MCF 10A (cell line): Measurements from ENCODE around the gene MVB12A. TPM values are rescaled to one million over a fixed set of nuclear protein-coding genes. Genes with fewer than 3 reads are reported as not detected.

ENCODE experiments used
- BruUV-seq: library from RNA; stranded (reverse); fragments of 400-500 nt; replicated peaks from 2 replicates; lab custom pipeline; 2021; lab: Mats Ljungman, UMichigan
- CTCF ChIA-PET: fragments of 300-600 bp; sonication (Branson Sonifier 250); formaldehyde crosslinking; extraction: SDS; loops from one replicate; lab custom pipeline; 2021; ENCODE audit warnings: antibody characterized with exemption, inconsistent platforms; lab: Yijun Ruan, JAX
- POLR2A ChIA-PET: fragments of 300-600, 350-650 bp; sonication (Branson Sonifier 250); formaldehyde crosslinking; extraction: SDS; loops from one replicate; lab custom pipeline; 2020; ENCODE audit warnings: antibody characterized with exemption, inconsistent platforms; lab: Yijun Ruan, JAX
- DNase-seq: peaks from one replicate; pipeline ENCODE4 v3.0.0-alpha.2; 2018; ENCODE audit not compliant: unreplicated experiment
- H3K27ac Mint-ChIP-seq: one replicate; pipeline ENCODE4 v1.8.0; 2022; ENCODE audit warnings: mild to moderate bottlenecking, low read depth, mixed read lengths; ENCODE audit not compliant: unreplicated experiment
- H3K27me3 Mint-ChIP-seq: one replicate; pipeline ENCODE4 v1.8.0; 2022; ENCODE audit warnings: mixed read lengths; ENCODE audit not compliant: insufficient read depth, unreplicated experiment
- H3K36me3 Mint-ChIP-seq: one replicate; pipeline ENCODE4 v1.8.0; 2022; ENCODE audit warnings: mild to moderate bottlenecking, moderate library complexity, mixed read lengths; ENCODE audit not compliant: insufficient read depth, unreplicated experiment
- H3K4me1 Mint-ChIP-seq: one replicate; pipeline ENCODE4 v1.8.0; 2022; ENCODE audit warnings: mixed read lengths; ENCODE audit not compliant: insufficient read depth, unreplicated experiment
- H3K4me3 Mint-ChIP-seq: one replicate; pipeline ENCODE4 v1.8.0; 2022; ENCODE audit warnings: mild to moderate bottlenecking, moderate library complexity, mixed read lengths; ENCODE audit not compliant: unreplicated experiment
- H3K9me3 Mint-ChIP-seq: one replicate; pipeline ENCODE4 v1.8.0; 2022; ENCODE audit warnings: mixed read lengths; ENCODE audit not compliant: unreplicated experiment
- CTCF ChIP-seq: fragments of 200-600 bp; IDR thresholded peaks from one replicate; pipeline ENCODE4 v1.8.0; 2022; ENCODE audit warnings: antibody characterized with exemption, mild to moderate bottlenecking; ENCODE audit not compliant: unreplicated experiment
- intact Hi-C: fragments of 100-400 bp; cut with micrococcal nuclease; formaldehyde crosslinking; loops from 2 replicates; pipeline ENCODE4 v1.14.1; 2022
- total RNA-seq: library from RNA; stranded (reverse); gene quantifications from 2 replicates; pipeline ENCODE4 v1.2.3, GENCODE V29; 2022

Gene MVB12A
- total RNA-seq, 1 experiment from 2014 or later: 51.1 TPM

GRCh38 chr19:17419154-17419620 lies 660 bp upstream of the MVB12A start:
- TSS peak; percentile 97 for BruUV-seq
- H3K4me3 Mint-ChIP-seq: peak overlapping the region; percentile 88
- H3K27ac Mint-ChIP-seq: peak overlapping the region; percentile 95
- H3K9me3 Mint-ChIP-seq: no peaks in the 10 kb centered on the region
- no peaks in the 10 kb centered on the region for H3K27me3 Mint-ChIP-seq
- peaks cover 21% of the 10 kb centered on the region for H3K36me3 Mint-ChIP-seq
- peaks cover 16% of the 10 kb centered on the region for H3K4me1 Mint-ChIP-seq
- CTCF ChIA-PET: interaction anchor here (0.9 to 1.2 kb wide), 3 partner anchors 28 to 347 kb away, joined by 3 to 5 read pairs (median 4); no protein-coding TSS in a partner anchor
- no peak for TF ChIP-seq CTCF
- intact Hi-C loops: loop anchor here (1.0 kb wide), 1 partner anchor 31 kb away; no protein-coding TSS in a partner anchor
- POLR2A ChIA-PET: interaction anchor here (0.7 to 1.9 kb wide), 15 partner anchors 9 to 151 kb away, joined by 3 to 15 read pairs (median 5); partner anchors contain the start of genes ANO8, BABAM1, BST2 and MRPL34
- no peak for DNase-seq

- peak; percentile 49 for DNase-seq
- ChIA-PET CTCF (interaction anchor here (0.6 to 1.3 kb wide), 3 partner anchors 21 to 506 kb away, joined by 3 to 8 read pairs (median 5); no protein-coding TSS in a partner anchor), POLR2A (interaction anchor here (1.1 to 1.9 kb wide), 5 partner anchors 9 to 87 kb away, joined by 4 to 12 read pairs (median 6); no protein-coding TSS in a partner anchor)
- Mint-ChIP-seq H3K27ac (peak overlapping the region; percentile 95), H3K4me1 (peaks cover 16% of the 10 kb centered on the region), H3K9me3 (no peaks in the 10 kb centered on the region), H3K36me3 (peaks cover 15% of the 10 kb centered on the region), H3K27me3 (no peaks in the 10 kb centered on the region), H3K4me3 (peak overlapping the region; percentile 88)
- intact Hi-C loops: no loop called here
- BruUV-seq: TSS peak; percentile 23
- TF ChIP-seq CTCF: no peak
These were observed 653 bp downstream of the MVB12A start for GRCh38 chr19:17420475-17420924.

GRCh38 chr19:17421942-17422341 lies 2.1 kb downstream of the MVB12A start:
- no peaks in the 10 kb centered on the region for H3K9me3 Mint-ChIP-seq
- DNase-seq: no peak
- BruUV-seq: no TSS peak
- peaks cover 11% of the 10 kb centered on the region for H3K36me3 Mint-ChIP-seq
- no peak overlapping the region for H3K27ac Mint-ChIP-seq
- TF ChIP-seq CTCF: no peak
- peaks cover 13% of the 10 kb centered on the region for H3K4me1 Mint-ChIP-seq
- no peak overlapping the region for H3K4me3 Mint-ChIP-seq
- ChIA-PET CTCF (interaction anchor here (1.2 to 1.3 kb wide), 3 partner anchors 36 to 47 kb away, joined by 3 to 5 read pairs (median 3); no protein-coding TSS in a partner anchor), POLR2A (interaction anchor here (1.3 kb wide), 1 partner anchor 47 kb away, joined by 4 read pairs; no protein-coding TSS in a partner anchor)
- intact Hi-C loops: no loop called here
- no peaks in the 10 kb centered on the region for H3K27me3 Mint-ChIP-seq

- peaks cover 10% of the 10 kb centered on the region for H3K4me1 Mint-ChIP-seq
- BruUV-seq: no TSS peak
- intact Hi-C loops: no loop called here
- no peak overlapping the region for H3K27ac Mint-ChIP-seq
- no peaks in the 10 kb centered on the region for H3K9me3 Mint-ChIP-seq
- no peaks in the 10 kb centered on the region for H3K27me3 Mint-ChIP-seq
- H3K36me3 Mint-ChIP-seq: peaks cover 11% of the 10 kb centered on the region
- peak; percentile 64 for DNase-seq
- TF ChIP-seq CTCF: no peak
- POLR2A ChIA-PET: interaction anchor here (0.8 kb wide), 1 partner anchor 28 kb away, joined by 4 read pairs; no protein-coding TSS in a partner anchor
- H3K4me3 Mint-ChIP-seq: no peak overlapping the region
- CTCF ChIA-PET: interaction anchor here (1.1 kb wide), 1 partner anchor 19 kb away, joined by 4 read pairs; no protein-coding TSS in a partner anchor
These were observed 3.8 kb downstream of the MVB12A start for GRCh38 chr19:17423429-17424208.
